Subcutaneous adipose tissue (tissue), 4 donors: ENCODE results near the gene PAAF1. TPM values are rescaled to one million over a fixed set of nuclear protein-coding genes. Genes with fewer than 3 reads are reported as not detected.

Source experiments
- CTCF ChIP-seq: fragments of 450-650 bp; IDR thresholded peaks from one replicate; pipeline ENCODE4 v1.5.1; 2016; ENCODE audit warnings: low read depth, mild to moderate bottlenecking, control low read depth, antibody characterized with exemption, moderate library complexity
- total RNA-seq, 4 donors: library from RNA; depleted of rRNA; stranded (reverse); fragments of >200 nt; gene quantifications; one replicate each; pipeline ENCODE4 v1.1.0, GENCODE V29; 2016

Gene PAAF1
- total RNA-seq, 4 donors from 2014 or later = 8.2 to 28.4 (median 20.6) TPM

- no peak for TF ChIP-seq CTCF
Observed at GRCh38 chr11:73972620-73973449, 96.0 kb downstream of the PAAF1 start.

GRCh38 chr11:73974604-73975478 lies 98.0 kb downstream of the PAAF1 start:
- TF ChIP-seq CTCF = no peak

GRCh38 chr11:73975479-73975757 lies 98.6 kb downstream of the PAAF1 start:
- TF ChIP-seq CTCF = no peak

- TF ChIP-seq CTCF = no peak
Observed at GRCh38 chr11:73976451-73977151, 99.8 kb downstream of the PAAF1 start.

GRCh38 chr11:73977856-73978519 lies 101.2 kb downstream of the PAAF1 start:
- no peak for TF ChIP-seq CTCF

GRCh38 chr11:73978576-73979086 lies 101.8 kb downstream of the PAAF1 start:
- TF ChIP-seq CTCF = no peak
